GM21390 (cell line): ENCODE measurements around the gene C3orf22.

Experiments
- ATAC-seq: cut with Tn5 transposase; IDR thresholded peaks from one replicate; pipeline ENCODE4 v1.9.1; 2021; ENCODE audit not compliant: unreplicated experiment

Gene C3orf22

DNA sequence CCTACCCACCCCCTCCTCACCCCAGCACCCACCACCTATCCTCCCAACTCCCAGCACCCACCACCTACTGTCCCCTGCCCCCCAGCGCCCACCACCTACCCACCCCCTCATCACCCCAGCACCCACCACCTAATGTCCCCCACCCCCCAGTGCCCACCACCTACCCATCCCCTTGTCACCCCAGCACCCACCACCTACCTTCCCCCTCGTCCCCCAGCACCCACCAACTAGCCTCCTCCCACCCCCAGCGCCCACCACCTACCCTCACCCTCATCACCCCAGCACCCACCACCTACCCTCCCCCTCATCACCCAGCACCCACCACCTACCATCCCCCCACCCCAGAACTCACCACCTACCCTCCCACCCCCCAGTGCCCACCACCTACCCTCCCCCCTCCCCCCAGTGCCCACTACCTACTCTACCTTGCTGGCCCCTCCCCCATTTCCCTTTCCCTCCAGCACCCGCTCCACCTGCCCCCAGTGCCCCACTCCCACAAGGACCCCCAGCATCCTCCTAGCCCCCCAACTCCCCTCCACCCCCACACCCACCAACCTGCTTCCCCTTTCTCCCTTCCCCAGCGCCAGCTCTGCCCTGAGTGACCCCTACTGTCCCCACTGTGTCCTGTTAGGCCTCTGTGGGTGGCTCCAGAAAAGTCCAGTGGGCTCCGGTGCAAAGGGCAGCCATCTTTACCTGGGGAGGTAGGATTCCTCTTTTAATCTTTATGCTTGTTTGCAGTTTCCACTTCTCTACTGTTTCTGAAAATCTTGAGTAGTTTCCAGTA, 42.4 kb downstream of the C3orf22 start:
- ATAC-seq: no peak

DNA sequence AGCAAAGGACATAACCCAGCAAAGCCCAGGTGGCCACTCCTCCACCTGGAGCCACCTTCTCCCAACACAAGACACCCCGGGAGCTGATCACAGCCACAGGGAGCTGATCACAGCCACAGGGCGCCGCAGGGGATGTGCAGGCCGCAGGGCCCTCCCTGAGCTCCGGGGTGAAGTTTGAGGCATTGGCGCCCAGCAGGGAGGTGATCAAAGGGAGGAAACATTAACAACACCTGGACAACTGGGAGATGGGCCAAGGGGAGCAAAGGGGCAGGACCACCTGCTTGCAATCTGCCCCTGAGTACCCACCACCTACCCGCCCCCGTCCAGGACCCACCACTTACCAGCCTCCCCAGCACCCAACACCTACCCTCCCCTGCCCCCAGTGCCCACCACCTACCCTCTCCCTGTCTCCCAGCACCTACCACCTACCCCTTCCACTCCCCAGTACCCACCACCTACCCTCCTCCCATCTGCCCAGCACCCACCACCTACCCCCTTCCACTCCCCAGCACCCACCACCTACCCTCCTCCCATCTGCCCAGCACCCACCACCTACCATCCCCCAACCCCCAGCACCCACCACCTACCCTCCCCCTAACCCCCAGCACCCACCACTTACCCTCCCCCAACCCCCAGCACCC, 43.5 kb downstream of the C3orf22 start:
- ATAC-seq: no peak

DNA sequence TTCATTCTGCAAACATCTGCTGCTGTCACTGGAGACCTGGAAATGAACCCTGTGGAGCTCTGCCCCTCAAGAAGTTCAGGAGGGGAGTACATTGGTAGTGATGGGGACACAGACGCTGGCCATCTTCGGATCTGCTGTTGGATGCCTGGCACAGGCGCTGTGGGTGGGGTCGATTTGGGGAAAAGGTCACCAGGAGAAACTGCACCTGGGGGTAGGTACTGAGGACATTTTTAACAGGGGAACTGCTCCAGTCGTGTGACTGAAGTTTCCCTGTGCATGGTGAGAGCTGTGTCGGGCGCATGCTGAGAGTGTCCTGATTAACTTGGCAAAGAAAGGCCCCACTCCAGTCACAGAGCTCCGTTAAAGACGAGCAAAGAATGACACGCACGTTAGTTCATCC, 44.6 kb downstream of the C3orf22 start:
- no peak for ATAC-seq

DNA sequence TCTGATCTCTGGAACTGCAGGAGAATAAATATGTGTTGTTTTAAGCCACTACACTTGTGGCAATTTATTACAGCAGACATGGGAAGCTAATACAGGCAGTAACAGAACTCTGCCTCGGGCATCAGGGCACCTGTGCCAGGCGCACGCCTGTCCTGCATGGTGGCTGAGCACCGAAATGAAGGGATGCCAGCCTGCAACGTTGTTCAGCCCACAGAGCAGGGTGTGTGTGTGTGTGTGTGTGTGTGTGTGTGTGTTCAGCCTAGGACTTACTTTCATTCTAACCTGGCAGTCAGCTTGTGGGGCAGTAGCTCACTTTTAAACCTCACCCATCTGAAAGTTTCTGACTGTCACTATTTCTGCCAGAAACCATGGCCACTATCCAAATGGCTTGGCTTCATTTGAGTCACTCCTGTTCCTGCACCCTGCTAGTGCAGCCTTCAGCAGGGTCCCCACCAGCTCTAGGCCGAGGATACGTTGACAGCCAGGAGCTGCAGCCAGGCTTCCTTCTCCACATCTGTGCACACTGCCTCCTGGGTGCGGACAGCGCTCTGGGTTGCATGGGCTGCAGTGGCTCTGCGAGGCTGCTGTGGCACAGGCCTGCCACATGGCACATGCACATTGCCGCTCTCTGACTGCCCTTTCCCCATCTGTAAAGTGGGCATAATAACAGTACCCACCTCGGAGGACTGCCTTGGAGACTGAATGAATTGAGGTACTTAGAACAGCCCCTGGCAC, 45.6 kb downstream of the C3orf22 start:
- no peak for ATAC-seq

DNA sequence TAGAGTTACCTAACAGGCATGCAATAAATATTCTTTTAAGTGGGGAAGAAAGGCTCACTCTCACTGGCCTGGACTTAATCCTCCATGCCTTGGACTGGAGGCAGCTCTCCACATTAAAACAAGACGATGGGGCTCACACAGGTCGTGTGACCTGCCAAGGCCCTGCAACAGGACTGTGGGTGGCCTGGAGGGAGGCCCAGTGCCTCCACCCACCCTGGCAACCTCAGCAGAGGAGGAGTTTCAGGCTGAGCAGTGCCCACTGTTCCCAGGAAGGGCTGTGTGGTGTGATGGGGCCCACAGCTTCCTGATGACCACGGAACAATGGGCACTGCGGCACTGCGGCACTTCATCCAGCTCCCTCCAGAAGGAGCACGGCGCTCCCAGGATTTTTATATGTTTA, 46.7 kb downstream of the C3orf22 start:
- ATAC-seq: no peak

DNA sequence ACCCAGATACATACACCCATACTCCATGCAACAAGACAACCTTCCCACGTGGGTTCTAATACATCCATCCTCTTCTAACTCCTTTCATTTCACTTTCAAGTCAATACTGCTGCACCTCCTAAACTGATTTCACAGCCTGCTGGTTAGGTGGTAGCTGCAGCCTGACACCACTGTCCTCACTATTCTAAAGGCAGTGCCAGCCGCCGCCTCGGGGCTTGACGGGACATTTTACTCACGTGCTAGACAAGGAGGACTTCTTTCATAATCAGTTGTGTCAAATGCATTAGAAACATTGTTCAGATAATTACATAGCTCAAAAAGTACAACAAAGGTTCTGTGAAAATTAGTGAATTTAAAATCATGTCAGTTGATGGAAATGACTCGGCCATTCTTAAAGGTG, 47.4 kb downstream of the C3orf22 start:
- ATAC-seq: no peak

DNA sequence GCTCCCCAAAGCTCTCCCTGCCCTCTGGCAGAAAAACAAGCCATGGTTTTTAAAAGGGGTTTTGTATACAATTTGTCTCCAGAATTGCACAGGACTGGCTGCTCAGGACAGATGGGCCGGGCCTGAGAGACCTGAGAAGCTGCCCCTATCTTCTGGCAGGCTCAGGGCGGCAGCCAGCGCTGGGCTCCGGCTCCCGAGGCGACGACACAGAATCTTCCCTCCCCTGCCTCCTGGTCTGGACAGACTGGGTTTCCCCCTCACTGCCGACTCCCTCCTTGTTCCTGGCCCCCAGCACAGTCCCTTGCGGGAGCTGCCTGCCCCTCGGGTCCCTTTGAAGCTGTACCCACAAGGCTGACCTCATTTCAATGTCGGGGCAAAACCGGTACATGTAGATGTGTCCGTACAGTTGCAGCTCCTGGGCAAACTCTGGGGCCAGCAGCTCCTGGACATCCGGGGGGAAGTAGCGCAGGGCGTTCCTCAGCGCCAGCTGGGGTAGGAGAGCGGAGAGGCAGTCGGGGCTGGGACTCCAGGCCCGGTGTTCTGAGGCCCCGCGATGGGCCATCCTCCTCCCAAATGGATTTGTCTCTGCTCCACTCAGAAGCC, 48.3 kb downstream of the C3orf22 start:
- ATAC-seq: no peak

DNA sequence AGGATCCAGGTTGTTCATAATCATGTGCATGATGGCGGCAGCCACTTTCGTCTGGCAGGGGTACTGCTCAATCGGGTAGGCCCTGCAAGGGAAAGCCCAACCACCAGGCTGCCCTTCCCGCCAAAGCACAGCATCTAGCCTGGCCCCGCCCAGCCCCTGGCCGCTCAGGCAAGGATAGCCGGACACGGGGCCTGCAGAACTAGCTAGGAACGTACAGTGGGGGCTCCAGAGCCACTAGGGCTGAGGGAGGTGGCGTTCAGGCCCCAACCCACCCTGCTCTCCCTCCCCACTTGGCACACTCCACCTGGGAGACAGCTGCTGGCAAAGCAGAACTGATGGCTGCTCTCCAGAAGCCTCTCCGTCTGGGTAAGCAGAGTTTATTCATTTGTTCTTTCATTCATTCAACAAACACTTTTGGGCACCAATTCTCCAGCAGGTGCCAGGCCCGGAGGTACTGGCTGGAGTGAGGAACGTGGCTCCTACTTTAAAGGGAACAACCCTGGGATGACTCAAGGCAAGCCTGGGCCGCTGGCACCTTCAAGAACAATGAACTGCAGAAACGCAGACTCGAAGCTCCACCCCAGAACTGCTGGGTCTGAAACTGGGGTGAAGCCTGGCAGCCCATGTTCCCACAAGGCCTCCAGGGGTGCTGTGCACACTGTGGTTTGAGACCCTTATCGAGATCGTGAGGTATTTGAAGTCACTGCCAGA, 49.0 kb downstream of the C3orf22 start:
- ATAC-seq: no peak

DNA sequence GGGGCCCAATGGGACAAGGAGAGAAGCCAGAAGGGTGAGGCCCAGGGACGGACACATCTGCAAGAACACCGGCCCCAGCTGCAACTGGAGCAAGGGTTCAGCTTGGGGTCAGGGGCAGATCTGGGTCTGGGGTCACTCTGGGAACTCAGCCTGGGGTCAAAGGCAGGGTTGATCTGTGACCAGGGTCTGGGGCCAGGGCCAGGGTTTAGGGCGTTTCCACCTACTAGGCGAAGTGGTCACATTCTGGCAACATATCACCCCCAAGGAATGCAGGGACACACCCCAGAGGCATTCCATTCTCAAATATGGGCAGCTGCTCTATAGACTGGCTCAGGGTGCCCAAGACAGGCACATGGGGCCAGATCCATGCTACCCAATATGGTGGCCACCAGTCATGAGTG, 50.2 kb downstream of the C3orf22 start:
- no peak for ATAC-seq

DNA sequence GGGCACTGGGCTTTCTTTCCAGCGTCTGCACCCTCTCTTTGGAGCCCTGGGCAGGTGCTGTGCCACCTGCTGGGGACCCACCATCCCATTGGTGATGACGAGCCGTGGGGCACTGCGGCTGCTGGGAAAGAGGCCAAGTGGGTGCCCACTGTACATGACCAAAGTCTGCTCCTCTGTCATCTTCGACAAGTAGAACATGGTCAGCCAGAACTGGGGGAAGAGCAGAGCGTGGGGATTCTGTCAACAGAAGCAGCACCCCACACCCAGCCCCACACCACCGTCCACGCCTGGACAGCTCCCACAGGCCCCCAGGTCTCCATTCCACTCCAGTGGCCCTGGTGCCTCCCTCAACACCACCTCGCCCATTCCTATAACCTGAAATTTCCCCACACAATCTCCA, 50.8 kb downstream of the C3orf22 start:
- ATAC-seq: no peak

DNA sequence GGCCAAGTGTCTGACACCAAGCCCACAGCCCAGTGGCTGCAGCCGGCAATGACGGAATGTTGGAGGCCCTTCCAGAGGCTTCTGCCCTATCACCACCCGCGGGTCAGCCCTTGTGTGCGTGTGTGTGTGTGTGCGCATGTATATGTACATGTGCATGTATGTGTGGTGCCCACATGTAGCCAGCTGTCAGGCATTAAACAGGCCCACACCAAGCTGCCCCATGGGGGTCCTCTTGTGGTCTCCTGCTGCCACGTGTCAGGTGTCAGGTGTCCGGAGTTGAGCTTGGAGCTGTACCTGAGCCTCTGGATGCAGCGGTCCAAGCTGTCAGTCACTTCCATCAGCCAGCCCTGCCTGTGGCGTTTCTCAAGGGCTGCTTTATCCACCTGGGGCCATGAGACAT, 55.0 kb downstream of the C3orf22 start:
- no peak for ATAC-seq

DNA sequence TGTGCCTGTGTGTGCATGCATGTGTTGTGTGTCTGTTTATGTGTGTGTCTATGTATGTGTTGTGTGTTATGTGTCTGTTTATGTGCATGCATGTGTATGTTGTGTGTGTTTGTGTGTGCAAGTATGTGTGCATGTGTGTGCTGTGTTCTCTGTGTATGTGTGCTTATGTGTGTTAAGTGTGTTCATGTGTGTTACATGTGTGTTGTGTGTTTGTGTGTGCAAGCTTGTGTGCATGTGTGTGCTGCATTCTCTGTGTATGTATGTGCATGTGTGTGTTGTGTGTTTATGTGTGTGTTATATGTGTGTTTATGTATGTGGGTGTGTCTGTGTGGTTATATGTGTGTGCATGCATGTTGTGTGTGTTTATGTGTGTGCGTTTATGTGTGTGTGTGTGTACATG, 56.1 kb downstream of the C3orf22 start:
- ATAC-seq: no peak

DNA sequence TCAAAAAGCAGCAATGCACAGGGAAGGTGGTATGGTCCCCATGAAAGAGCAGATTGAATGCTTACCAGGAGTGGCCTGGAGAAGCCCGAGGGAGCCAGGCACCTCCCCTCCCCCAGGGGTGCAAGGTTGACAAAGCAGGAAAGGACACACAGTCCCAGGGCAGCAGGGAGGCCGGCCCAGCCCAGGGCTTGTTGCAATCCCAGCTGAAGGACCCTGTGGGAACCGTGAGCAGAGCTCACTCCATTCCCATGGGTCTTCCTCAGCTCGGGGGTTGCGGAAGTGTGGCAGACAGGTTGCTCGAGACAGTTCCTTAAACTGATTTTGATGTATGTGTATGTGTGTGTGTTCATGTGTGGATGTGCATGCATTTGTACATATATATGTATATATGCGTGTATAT, 57.0 kb downstream of the C3orf22 start:
- no peak for ATAC-seq

DNA sequence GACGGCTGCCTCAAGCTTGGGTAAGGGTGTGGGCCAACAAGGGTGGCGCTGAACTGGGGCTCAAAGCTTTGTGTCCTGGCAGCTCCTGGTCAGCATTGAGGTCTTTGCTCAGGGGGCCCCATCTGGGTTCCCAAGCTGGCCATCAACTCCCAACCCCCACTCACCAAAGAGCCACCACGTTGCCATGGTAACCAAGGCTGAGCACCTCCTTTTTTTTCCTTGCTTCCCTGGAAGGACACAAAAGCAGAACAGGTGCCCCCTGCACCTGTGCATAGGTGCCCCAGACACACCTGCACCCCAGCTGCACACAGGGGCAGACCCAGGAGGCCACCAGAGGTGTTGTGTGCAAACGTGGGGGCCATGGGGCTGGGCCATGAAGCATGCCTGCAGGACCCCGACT, 57.7 kb downstream of the C3orf22 start:
- ATAC-seq: no peak

DNA sequence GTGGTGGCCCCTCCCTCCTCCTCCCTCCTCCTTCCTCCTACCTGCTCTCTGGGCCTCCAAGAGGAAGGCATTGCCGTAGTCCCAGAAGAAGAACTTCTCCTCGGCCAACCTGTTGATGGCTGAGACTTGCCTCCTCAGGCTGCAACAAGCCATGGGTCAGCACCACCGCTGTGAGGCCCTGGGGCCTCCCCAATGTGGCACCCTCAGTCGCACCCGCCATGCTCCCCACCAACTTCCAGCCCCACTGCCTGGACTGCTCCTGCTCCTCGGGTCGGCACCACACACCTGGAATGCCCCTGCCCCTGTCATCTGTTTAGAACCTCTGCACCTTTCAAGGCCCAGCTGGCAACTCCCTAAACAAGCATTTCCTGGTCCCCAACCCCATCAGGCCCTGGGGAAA, 58.7 kb downstream of the C3orf22 start:
- ATAC-seq: no peak
